GM19035 (cell line): ENCODE results near the gene ALPG.
"Not testable (repeated sequence)": the region's sequence is repeated elsewhere in the genome, so short reads cannot be mapped to it uniquely, and the experiment has no call there.

ENCODE experiments used
- ATAC-seq: cut with Tn5 transposase; IDR thresholded peaks from one replicate; pipeline ENCODE4 v1.9.1; 2021; ENCODE audit not compliant: unreplicated experiment

The ALPG gene

GRCh38 chr2:232395586-232395985, 11.1 kb upstream of the ALPG start:
- ATAC-seq, result no peak

- ATAC-seq, result no peak
Measured at GRCh38 chr2:232396683-232397082, 10.0 kb upstream of the ALPG start.

GRCh38 chr2:232398293-232399034, 8.2 kb upstream of the ALPG start:
- ATAC-seq, result no peak

GRCh38 chr2:232400256-232401015, 6.2 kb upstream of the ALPG start:
- ATAC-seq, result no peak

- ATAC-seq, result no peak
Measured at GRCh38 chr2:232402518-232402917, 4.1 kb upstream of the ALPG start.

- ATAC-seq, result no peak
Measured at GRCh38 chr2:232405943-232406510, 617 bp upstream of the ALPG start.

GRCh38 chr2:232407428-232408150, 945 bp downstream of the ALPG start:
- ATAC-seq, result not testable (repeated sequence)

- not testable (repeated sequence) for ATAC-seq
Measured at GRCh38 chr2:232408269-232408668, 1.6 kb downstream of the ALPG start.

- not testable (repeated sequence) for ATAC-seq
Measured at GRCh38 chr2:232409617-232410016, 3.0 kb downstream of the ALPG start.

GRCh38 chr2:232410238-232410900, 3.7 kb downstream of the ALPG start:
- no peak for ATAC-seq

GRCh38 chr2:232411901-232412629, 5.4 kb downstream of the ALPG start:
- no peak for ATAC-seq

GRCh38 chr2:232412986-232413385, 6.3 kb downstream of the ALPG start:
- ATAC-seq, result no peak

GRCh38 chr2:232415138-232415690, 8.6 kb downstream of the ALPG start:
- no peak for ATAC-seq

GRCh38 chr2:232415736-232416520, 9.3 kb downstream of the ALPG start:
- no peak for ATAC-seq

- ATAC-seq, result no peak
Measured at GRCh38 chr2:232416521-232417470, 10.2 kb downstream of the ALPG start.

GRCh38 chr2:232417489-232417888, 10.8 kb downstream of the ALPG start:
- no peak for ATAC-seq

- ATAC-seq, result no peak
Measured at GRCh38 chr2:232418056-232418455, 11.4 kb downstream of the ALPG start.
